Amniotic epithelial cell (primary cell): ENCODE data around the gene TMEM109.

Experiments
- DNase-seq: peaks from one replicate; pipeline ENCODE4 v3.0.0-alpha.2; 2010; ENCODE audit warnings: low read depth

The TMEM109 gene

GRCh38 chr11:60910281-60910687 lies 3.7 kb upstream of the TMEM109 start:
- no peak for DNase-seq

- no peak for DNase-seq
Measured at GRCh38 chr11:60910711-60911380, 3.1 kb upstream of the TMEM109 start.

GRCh38 chr11:60912223-60912850 lies 1.6 kb upstream of the TMEM109 start:
- DNase-seq, result no peak

- DNase-seq, result no peak
Measured at GRCh38 chr11:60912851-60913528, 968 bp upstream of the TMEM109 start.

- DNase-seq, result peak; percentile 34
Measured at GRCh38 chr11:60914633-60915247, 782 bp downstream of the TMEM109 start.

- peak; percentile 29 for DNase-seq
Measured at GRCh38 chr11:60915248-60915914, 1.4 kb downstream of the TMEM109 start.

GRCh38 chr11:60916669-60917206 lies 2.8 kb downstream of the TMEM109 start:
- no peak for DNase-seq

GRCh38 chr11:60917267-60917666 lies 3.3 kb downstream of the TMEM109 start:
- no peak for DNase-seq

GRCh38 chr11:60918251-60918938 lies 4.4 kb downstream of the TMEM109 start:
- DNase-seq, result peak; percentile 57

GRCh38 chr11:60918939-60919265 lies 4.9 kb downstream of the TMEM109 start:
- DNase-seq, result peak; percentile 74

GRCh38 chr11:60919320-60919719 lies 5.4 kb downstream of the TMEM109 start:
- DNase-seq, result peak; percentile 7

GRCh38 chr11:60919956-60920355 lies 6.0 kb downstream of the TMEM109 start:
- DNase-seq, result no peak

- no peak for DNase-seq
Measured at GRCh38 chr11:60921259-60921658, 7.3 kb downstream of the TMEM109 start.

GRCh38 chr11:60921777-60922335 lies 7.9 kb downstream of the TMEM109 start:
- no peak for DNase-seq

GRCh38 chr11:60922906-60923305 lies 8.9 kb downstream of the TMEM109 start:
- no peak for DNase-seq

GRCh38 chr11:60923326-60923725 lies 9.4 kb downstream of the TMEM109 start:
- DNase-seq, result no peak

- no peak for DNase-seq
Measured at GRCh38 chr11:60923800-60924109, 9.8 kb downstream of the TMEM109 start.

GRCh38 chr11:60924110-60924905 lies 10.3 kb downstream of the TMEM109 start, which contains the start of gene TMEM132A:
Gene TMEM132A, plus strand, starts transcription at chr11:60924460. Its CDS starts 174 bp downstream, at chr11:60924634.
- DNase-seq, result peak; percentile 67

GRCh38 chr11:60924906-60925853 lies 11.2 kb downstream of the TMEM109 start:
- DNase-seq, result peak; percentile 18
